Cardiac fibroblast (primary cell): ENCODE measurements around the gene ANKRD40CL.

ENCODE experiments used
- DNase-seq, 2 donors: peaks; one replicate each; pipeline versions ENCODE4 v3.0.0 to v3.0.0-alpha.2; 2010; ENCODE audit warnings: low read depth in 2 of 2
- H3K4me3 ChIP-seq, 2 donors: replicated peaks in 1 of 2; 1 replicate in 1 of 2; 2 replicates in 1 of 2; pipeline ENCODE4 v1.5.1; 2011; ENCODE audit warnings: low read depth in 2 of 2, low read length in 2 of 2, mild to moderate bottlenecking in 2 of 2, moderate library complexity in 1 of 2
- CTCF ChIP-seq: IDR thresholded peaks from one replicate; pipeline ENCODE4 v1.5.1; 2011; ENCODE audit warnings: low read depth, mild to moderate bottlenecking, low read length, inconsistent platforms

The ANKRD40CL gene

GRCh38 chr17:50770346-50770745 lies 3.0 kb upstream of the ANKRD40CL start:
- no peak for DNase-seq
- no peak overlapping the region for H3K4me3 ChIP-seq
- TF ChIP-seq CTCF: no peak

- TF ChIP-seq CTCF: no peak
- DNase-seq: no peak
- H3K4me3 ChIP-seq: no peak overlapping the region
Measured at GRCh38 chr17:50769884-50770283, 2.6 kb upstream of the ANKRD40CL start.

GRCh38 chr17:50768346-50768761 lies 1.0 kb upstream of the ANKRD40CL start:
- no peak for TF ChIP-seq CTCF
- H3K4me3 ChIP-seq: no peak overlapping the region
- DNase-seq: no peak

GRCh38 chr17:50767030-50767429 lies 288 bp downstream of the ANKRD40CL start:
- TF ChIP-seq CTCF: no peak
- no peak for DNase-seq
- H3K4me3 ChIP-seq: no peak overlapping the region

GRCh38 chr17:50766222-50767023 lies 895 bp downstream of the ANKRD40CL start:
- TF ChIP-seq CTCF: no peak
- no peak for DNase-seq
- H3K4me3 ChIP-seq: no peak overlapping the region

GRCh38 chr17:50765454-50766221 lies 1.7 kb downstream of the ANKRD40CL start:
- no peak for TF ChIP-seq CTCF
- DNase-seq: no peak
- H3K4me3 ChIP-seq: no peak overlapping the region
